NCI-H748 (cell line): ENCODE data around the gene RGS6.

Source experiments
- DNase-seq: peaks from one replicate; lab custom pipeline; 2025; ENCODE audit not compliant: unreplicated experiment; lab: John Stamatoyannopoulos, UW

Gene RGS6

GRCh38 chr14:72301352-72301751 lies 369.1 kb downstream of the RGS6 start:
- DNase-seq, result no peak

GRCh38 chr14:72303930-72304329 lies 371.7 kb downstream of the RGS6 start:
- DNase-seq, result no peak

- no peak for DNase-seq
These were observed 373.3 kb downstream of the RGS6 start for GRCh38 chr14:72305561-72305960.

- no peak for DNase-seq
These were observed 376.8 kb downstream of the RGS6 start for GRCh38 chr14:72308967-72309485.

- DNase-seq, result no peak
These were observed 378.9 kb downstream of the RGS6 start for GRCh38 chr14:72311116-72311515.

- DNase-seq, result peak; percentile 84
These were observed 379.3 kb downstream of the RGS6 start for GRCh38 chr14:72311516-72311915.

- DNase-seq, result no peak
These were observed 382.7 kb downstream of the RGS6 start for GRCh38 chr14:72314808-72315435.

GRCh38 chr14:72315714-72316113 lies 383.5 kb downstream of the RGS6 start:
- DNase-seq, result no peak

GRCh38 chr14:72318648-72319047 lies 386.4 kb downstream of the RGS6 start:
- peak; percentile 27 for DNase-seq

GRCh38 chr14:72332046-72332445 lies 399.8 kb downstream of the RGS6 start:
- DNase-seq, result no peak

GRCh38 chr14:72332871-72333270 lies 400.6 kb downstream of the RGS6 start:
- no peak for DNase-seq

GRCh38 chr14:72333357-72333756 lies 401.1 kb downstream of the RGS6 start:
- no peak for DNase-seq

- no peak for DNase-seq
These were observed 404.2 kb downstream of the RGS6 start for GRCh38 chr14:72336311-72336980.

- DNase-seq, result no peak
These were observed 409.0 kb downstream of the RGS6 start for GRCh38 chr14:72341237-72341636.

- no peak for DNase-seq
These were observed 409.5 kb downstream of the RGS6 start for GRCh38 chr14:72341686-72342085.

- DNase-seq, result no peak
These were observed 414.9 kb downstream of the RGS6 start for GRCh38 chr14:72347118-72347517.

- no peak for DNase-seq
These were observed 418.0 kb downstream of the RGS6 start for GRCh38 chr14:72350215-72350614.

GRCh38 chr14:72352012-72352411 lies 419.8 kb downstream of the RGS6 start:
- DNase-seq, result no peak

GRCh38 chr14:72366619-72367018 lies 434.4 kb downstream of the RGS6 start:
- no peak for DNase-seq

- no peak for DNase-seq
These were observed 436.9 kb downstream of the RGS6 start for GRCh38 chr14:72369106-72369505.

- no peak for DNase-seq
These were observed 444.8 kb downstream of the RGS6 start for GRCh38 chr14:72377016-72377415.

- DNase-seq, result no peak
These were observed 448.2 kb downstream of the RGS6 start for GRCh38 chr14:72380456-72380855.

GRCh38 chr14:72383865-72384264 lies 451.6 kb downstream of the RGS6 start:
- DNase-seq, result peak; percentile 10
